Liver (tissue), 9 donors: ENCODE data around the gene FLOT1. TPM values are rescaled to one million over a fixed set of nuclear protein-coding genes. Genes with fewer than 3 reads are reported as not detected.

ENCODE experiments used
- DNase-seq: peaks from one replicate; pipeline ENCODE4 v3.0.0-alpha.2; 2017; ENCODE audit warnings: low spot score
- H3K27ac ChIP-seq, 2 donors: one replicate each; pipeline ENCODE4 v1.7.0; 2013; ENCODE audit warnings: inconsistent platforms in 2 of 2, low read length in 2 of 2, control low read depth in 1 of 2, low read depth in 1 of 2, mild to moderate bottlenecking in 1 of 2
- H3K27me3 ChIP-seq, 4 donors: one replicate each; pipeline versions ENCODE4 v1.6.1 to v1.7.0; 2013; ENCODE audit warnings: low read length in 3 of 4, inconsistent platforms in 1 of 4, mild to moderate bottlenecking in 1 of 4, moderate library complexity in 1 of 4; ENCODE audit not compliant: control insufficient read depth in 4 of 4, insufficient read depth in 4 of 4
- H3K36me3 ChIP-seq, 4 donors: one replicate each; pipeline versions ENCODE4 v1.6.1 to v1.7.0; 2013; ENCODE audit warnings: low read length in 3 of 4, mild to moderate bottlenecking in 3 of 4, low read depth in 1 of 4, moderate library complexity in 1 of 4; ENCODE audit not compliant: control insufficient read depth in 4 of 4, insufficient read depth in 3 of 4
- H3K4me1 ChIP-seq, 4 donors: one replicate each; pipeline versions ENCODE4 v1.6.1 to v1.7.0; 2013; ENCODE audit warnings: low read length in 3 of 4, mild to moderate bottlenecking in 3 of 4, moderate library complexity in 1 of 4; ENCODE audit not compliant: control insufficient read depth in 4 of 4, insufficient read depth in 4 of 4
- H3K4me3 ChIP-seq, 3 donors: one replicate each; pipeline versions ENCODE4 v1.6.1 to v1.7.0; 2013; ENCODE audit warnings: low read length in 3 of 3, control low read depth in 1 of 3, low read depth in 1 of 3, mild to moderate bottlenecking in 1 of 3
- H3K9ac ChIP-seq, 2 donors: one replicate each; pipeline ENCODE4 v1.7.0; 2013; ENCODE audit warnings: low read length in 2 of 2, mild to moderate bottlenecking in 2 of 2, moderate library complexity in 2 of 2, control low read depth in 1 of 2, low read depth in 1 of 2
- H3K9me3 ChIP-seq, 4 donors: one replicate each; pipeline versions ENCODE4 v1.6.1 to v1.7.0; 2013; ENCODE audit warnings: low read length in 3 of 4; ENCODE audit not compliant: control insufficient read depth in 4 of 4
- EGR1 ChIP-seq, 2 donors: IDR thresholded peaks; 2 replicates each; pipeline ENCODE4 v1.6.1; 2016 to 2018; ENCODE audit warnings: antibody characterized with exemption in 2 of 2, low read depth in 2 of 2
- FOXA1 ChIP-seq: IDR thresholded peaks from 2 replicates; pipeline ENCODE4 v1.6.1; 2016; ENCODE audit warnings: antibody characterized with exemption
- FOXA2 ChIP-seq: IDR thresholded peaks from 2 replicates; pipeline ENCODE4 v1.6.1; 2016; ENCODE audit warnings: antibody characterized with exemption
- GABPA ChIP-seq, 2 donors: IDR thresholded peaks in 1 of 2; conservative IDR thresholded peaks in 1 of 2; 2 replicates each; pipeline ENCODE4 v1.6.1; 2016; ENCODE audit warnings: antibody characterized with exemption in 2 of 2, mild to moderate bottlenecking in 1 of 2, moderate library complexity in 1 of 2
- HNF4A ChIP-seq, 2 donors: conservative IDR thresholded peaks; 2 replicates each; pipeline ENCODE4 v1.6.1; 2016; ENCODE audit warnings: antibody characterized with exemption in 2 of 2, mild to moderate bottlenecking in 2 of 2
- HNF4G ChIP-seq: IDR thresholded peaks from 2 replicates; pipeline ENCODE4 v1.6.1; 2016; ENCODE audit warnings: antibody characterized with exemption
- JUND ChIP-seq, 2 donors: IDR thresholded peaks; 2 replicates each; pipeline ENCODE4 v1.6.1; 2016; ENCODE audit warnings: antibody characterized with exemption in 2 of 2
- MAX ChIP-seq: IDR thresholded peaks from 2 replicates; pipeline ENCODE4 v1.6.1; 2016; ENCODE audit warnings: antibody characterized with exemption
- NR2F2 ChIP-seq: IDR thresholded peaks from 2 replicates; pipeline ENCODE4 v1.6.1; 2016; ENCODE audit warnings: antibody characterized with exemption
- RAD21 ChIP-seq, 2 donors: IDR thresholded peaks; 2 replicates each; pipeline ENCODE4 v1.6.1; 2016; ENCODE audit warnings: antibody characterized with exemption in 2 of 2, mild to moderate bottlenecking in 2 of 2
- RXRA ChIP-seq, 2 donors: IDR thresholded peaks; 2 replicates each; pipeline ENCODE4 v1.6.1; 2017 to 2018; ENCODE audit warnings: antibody characterized with exemption in 2 of 2, mild to moderate bottlenecking in 1 of 2
- SP1 ChIP-seq: IDR thresholded peaks from 2 replicates; pipeline ENCODE4 v1.6.1; 2018; ENCODE audit warnings: antibody characterized with exemption, mild to moderate bottlenecking
- TAF1 ChIP-seq: conservative IDR thresholded peaks from 2 replicates; pipeline ENCODE4 v1.6.1; 2016; ENCODE audit warnings: antibody characterized with exemption, mild to moderate bottlenecking
- YY1 ChIP-seq: IDR thresholded peaks from 2 replicates; pipeline ENCODE4 v1.6.1; 2016; ENCODE audit warnings: antibody characterized with exemption, mild to moderate bottlenecking
- WGBS: extraction: QIAGEN DNeasy Blood & Tissue Kit; methylation state at CpG from one replicate; pipeline ENCODE4 v1.1.7; 2013; 5-methylcytosine and 5-hydroxymethylcytosine counted together
- polyA plus RNA-seq, 2 donors: library from polyadenylated mRNA; stranded (reverse) in 1 of 2; unstranded in 1 of 2; fragments of 200-250 nt in 1 of 2; fragments of >200 nt in 1 of 2; fragmentation: Nextera tagmentation in 1 of 2; extraction: Ambion mirVana in 1 of 2; gene quantifications; one replicate each; pipeline versions ENCODE4 v1.2.1 to v1.2.3, GENCODE V29; 2013 to 2015
- total RNA-seq, 2 donors: library from RNA; depleted of rRNA; stranded (reverse); fragments of >200 nt; gene quantifications; one replicate each; pipeline ENCODE4 v1.2.3, GENCODE V29; 2014
- TF ChIP-seq, protein P1 (sequence below): IDR thresholded peaks from 2 replicates; pipeline ENCODE4 v1.6.1; 2016; ENCODE audit warnings: antibody characterized with exemption
- TF ChIP-seq, protein P2 (sequence below): IDR thresholded peaks from 2 replicates; pipeline ENCODE4 v1.6.1; 2016; ENCODE audit warnings: antibody characterized with exemption, mild to moderate bottlenecking
- TF ChIP-seq, protein P3 (sequence below): IDR thresholded peaks from 2 replicates; pipeline ENCODE4 v1.6.1; 2016; ENCODE audit warnings: antibody characterized with exemption
- TF ChIP-seq, protein P4 (sequence below): fragments of 150-350 bp; IDR thresholded peaks from 2 replicates; pipeline ENCODE4 v1.5.1; 2017; ENCODE audit warnings: improper control_type of control experiment, low read depth, low read length; ENCODE audit not compliant: missing input control
- donor health status: healthy.
- donor health status: healthy.
- donor health status: healthy.
- donor health status: healthy.
- donor health status: healthy.

The FLOT1 gene
- total and polyA plus RNA-seq, 4 donors = 38.6 to 99.8 (median 59.5) TPM

- Histone ChIP-seq H3K4me3 (no peak overlapping the region), H3K9me3 (no peaks in the 10 kb centered on the region), H3K27ac (peak overlapping the region in 1 of 2 donors; percentile 21), H3K27me3 (no peaks in the 10 kb centered on the region), H3K9ac (no peak overlapping the region), H3K36me3 (peaks cover 17 to 55% (median 47%) of the 10 kb centered on the region in 4 donors), H3K4me1 (peaks cover 0 to 23% (median 13%) of the 10 kb centered on the region in 4 donors)
- 72% methylated on average over 7 of the region's 7 CpGs for WGBS
- TF ChIP-seq MAX = no peak
- TF ChIP-seq RXRA (IDR thresholded peaks at IDR 0.05) = no peak
- no peak for TF ChIP-seq TAF1
- no peak for TF ChIP-seq HNF4G
- TF ChIP-seq JUND (IDR thresholded peaks at IDR 0.05) = no peak
- TF ChIP-seq, protein P1, sequence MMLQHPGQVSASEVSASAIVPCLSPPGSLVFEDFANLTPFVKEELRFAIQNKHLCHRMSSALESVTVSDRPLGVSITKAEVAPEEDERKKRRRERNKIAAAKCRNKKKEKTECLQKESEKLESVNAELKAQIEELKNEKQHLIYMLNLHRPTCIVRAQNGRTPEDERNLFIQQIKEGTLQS = no peak
- TF ChIP-seq, protein P2, sequence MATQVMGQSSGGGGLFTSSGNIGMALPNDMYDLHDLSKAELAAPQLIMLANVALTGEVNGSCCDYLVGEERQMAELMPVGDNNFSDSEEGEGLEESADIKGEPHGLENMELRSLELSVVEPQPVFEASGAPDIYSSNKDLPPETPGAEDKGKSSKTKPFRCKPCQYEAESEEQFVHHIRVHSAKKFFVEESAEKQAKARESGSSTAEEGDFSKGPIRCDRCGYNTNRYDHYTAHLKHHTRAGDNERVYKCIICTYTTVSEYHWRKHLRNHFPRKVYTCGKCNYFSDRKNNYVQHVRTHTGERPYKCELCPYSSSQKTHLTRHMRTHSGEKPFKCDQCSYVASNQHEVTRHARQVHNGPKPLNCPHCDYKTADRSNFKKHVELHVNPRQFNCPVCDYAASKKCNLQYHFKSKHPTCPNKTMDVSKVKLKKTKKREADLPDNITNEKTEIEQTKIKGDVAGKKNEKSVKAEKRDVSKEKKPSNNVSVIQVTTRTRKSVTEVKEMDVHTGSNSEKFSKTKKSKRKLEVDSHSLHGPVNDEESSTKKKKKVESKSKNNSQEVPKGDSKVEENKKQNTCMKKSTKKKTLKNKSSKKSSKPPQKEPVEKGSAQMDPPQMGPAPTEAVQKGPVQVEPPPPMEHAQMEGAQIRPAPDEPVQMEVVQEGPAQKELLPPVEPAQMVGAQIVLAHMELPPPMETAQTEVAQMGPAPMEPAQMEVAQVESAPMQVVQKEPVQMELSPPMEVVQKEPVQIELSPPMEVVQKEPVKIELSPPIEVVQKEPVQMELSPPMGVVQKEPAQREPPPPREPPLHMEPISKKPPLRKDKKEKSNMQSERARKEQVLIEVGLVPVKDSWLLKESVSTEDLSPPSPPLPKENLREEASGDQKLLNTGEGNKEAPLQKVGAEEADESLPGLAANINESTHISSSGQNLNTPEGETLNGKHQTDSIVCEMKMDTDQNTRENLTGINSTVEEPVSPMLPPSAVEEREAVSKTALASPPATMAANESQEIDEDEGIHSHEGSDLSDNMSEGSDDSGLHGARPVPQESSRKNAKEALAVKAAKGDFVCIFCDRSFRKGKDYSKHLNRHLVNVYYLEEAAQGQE = no peak
- no peak for TF ChIP-seq RAD21 (IDR thresholded peaks at IDR 0.05)
- TF ChIP-seq FOXA2 = no peak
- TF ChIP-seq HNF4A (conservative IDR thresholded peaks at IDR 0.05) = no peak
- no peak for TF ChIP-seq SP1
- no peak for DNase-seq
These were observed 14.4 kb downstream of the FLOT1 start for GRCh38 chr6:30727920-30728553.

GRCh38 chr6:30726506-30727413 lies 15.7 kb downstream of the FLOT1 start:
- H3K36me3 ChIP-seq = peaks cover 17 to 55% (median 47%) of the 10 kb centered on the region in 4 donors
- H3K9me3 ChIP-seq = no peaks in the 10 kb centered on the region
- no peak overlapping the region for H3K9ac ChIP-seq
- no peak overlapping the region for H3K4me3 ChIP-seq
- H3K27me3 ChIP-seq = no peaks in the 10 kb centered on the region
- H3K4me1 ChIP-seq = peaks cover 0 to 35% (median 25%) of the 10 kb centered on the region in 4 donors
- WGBS = 91% methylated on average over 11 of the region's 11 CpGs
- DNase-seq = no peak
- H3K27ac ChIP-seq = no peak overlapping the region
- TF ChIP-seq, protein P2 = no peak
- TF ChIP-seq NR2F2 (no peak), FOXA2 (no peak), MAX (no peak), HNF4A (conservative IDR thresholded peaks at IDR 0.05) (no peak), RXRA (IDR thresholded peaks at IDR 0.05) (no peak), FOXA1 (no peak), SP1 (no peak), RAD21 (IDR thresholded peaks at IDR 0.05) (no peak), EGR1 (IDR thresholded peaks at IDR 0.05; ENCODE audit: low read depth in 2 of 2) (no peak), YY1 (no peak), JUND (IDR thresholded peaks at IDR 0.05) (no peak), GABPA (IDR thresholded peaks at IDR 0.05 in 1 of 2, conservative IDR thresholded peaks at IDR 0.05 in 1 of 2) (no peak), HNF4G (no peak)
- TF ChIP-seq, protein P3, sequence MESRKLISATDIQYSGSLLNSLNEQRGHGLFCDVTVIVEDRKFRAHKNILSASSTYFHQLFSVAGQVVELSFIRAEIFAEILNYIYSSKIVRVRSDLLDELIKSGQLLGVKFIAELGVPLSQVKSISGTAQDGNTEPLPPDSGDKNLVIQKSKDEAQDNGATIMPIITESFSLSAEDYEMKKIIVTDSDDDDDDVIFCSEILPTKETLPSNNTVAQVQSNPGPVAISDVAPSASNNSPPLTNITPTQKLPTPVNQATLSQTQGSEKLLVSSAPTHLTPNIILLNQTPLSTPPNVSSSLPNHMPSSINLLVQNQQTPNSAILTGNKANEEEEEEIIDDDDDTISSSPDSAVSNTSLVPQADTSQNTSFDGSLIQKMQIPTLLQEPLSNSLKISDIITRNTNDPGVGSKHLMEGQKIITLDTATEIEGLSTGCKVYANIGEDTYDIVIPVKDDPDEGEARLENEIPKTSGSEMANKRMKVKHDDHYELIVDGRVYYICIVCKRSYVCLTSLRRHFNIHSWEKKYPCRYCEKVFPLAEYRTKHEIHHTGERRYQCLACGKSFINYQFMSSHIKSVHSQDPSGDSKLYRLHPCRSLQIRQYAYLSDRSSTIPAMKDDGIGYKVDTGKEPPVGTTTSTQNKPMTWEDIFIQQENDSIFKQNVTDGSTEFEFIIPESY = no peak
- TF ChIP-seq, protein P4, sequence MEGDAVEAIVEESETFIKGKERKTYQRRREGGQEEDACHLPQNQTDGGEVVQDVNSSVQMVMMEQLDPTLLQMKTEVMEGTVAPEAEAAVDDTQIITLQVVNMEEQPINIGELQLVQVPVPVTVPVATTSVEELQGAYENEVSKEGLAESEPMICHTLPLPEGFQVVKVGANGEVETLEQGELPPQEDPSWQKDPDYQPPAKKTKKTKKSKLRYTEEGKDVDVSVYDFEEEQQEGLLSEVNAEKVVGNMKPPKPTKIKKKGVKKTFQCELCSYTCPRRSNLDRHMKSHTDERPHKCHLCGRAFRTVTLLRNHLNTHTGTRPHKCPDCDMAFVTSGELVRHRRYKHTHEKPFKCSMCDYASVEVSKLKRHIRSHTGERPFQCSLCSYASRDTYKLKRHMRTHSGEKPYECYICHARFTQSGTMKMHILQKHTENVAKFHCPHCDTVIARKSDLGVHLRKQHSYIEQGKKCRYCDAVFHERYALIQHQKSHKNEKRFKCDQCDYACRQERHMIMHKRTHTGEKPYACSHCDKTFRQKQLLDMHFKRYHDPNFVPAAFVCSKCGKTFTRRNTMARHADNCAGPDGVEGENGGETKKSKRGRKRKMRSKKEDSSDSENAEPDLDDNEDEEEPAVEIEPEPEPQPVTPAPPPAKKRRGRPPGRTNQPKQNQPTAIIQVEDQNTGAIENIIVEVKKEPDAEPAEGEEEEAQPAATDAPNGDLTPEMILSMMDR = no peak
